A673 (cell line): ENCODE results near the gene PDGFD.

ENCODE experiments used
- CTCF ChIP-seq: fragments of 300-800, 200-600 bp; sonication (generic); conservative IDR thresholded peaks from 2 replicates; pipeline ENCODE4 v1.5.1; 2017; ENCODE audit warnings: low read depth, mild to moderate bottlenecking, antibody characterized with exemption, low read length, moderate library complexity, mixed read lengths
- EZH2 ChIP-seq: fragments of 200-600 bp; sonication (generic); IDR thresholded peaks from 2 replicates; pipeline ENCODE4 v1.6.1; 2017; ENCODE audit warnings: borderline replicate concordance, low read depth, mild to moderate bottlenecking, mixed read lengths, antibody characterized with exemption, low read length; ENCODE audit not compliant: poor library complexity, severe bottlenecking

- no peak for TF ChIP-seq CTCF
- no peak for TF ChIP-seq EZH2
Measured at GRCh38 chr11:103889679-103890078, 274.3 kb downstream of the PDGFD start.
